ENCODE results near the gene C17orf107.
A peak's percentile ranks its signal among the peaks of the same experiment; 100 is the strongest.

The C17orf107 gene

DNA sequence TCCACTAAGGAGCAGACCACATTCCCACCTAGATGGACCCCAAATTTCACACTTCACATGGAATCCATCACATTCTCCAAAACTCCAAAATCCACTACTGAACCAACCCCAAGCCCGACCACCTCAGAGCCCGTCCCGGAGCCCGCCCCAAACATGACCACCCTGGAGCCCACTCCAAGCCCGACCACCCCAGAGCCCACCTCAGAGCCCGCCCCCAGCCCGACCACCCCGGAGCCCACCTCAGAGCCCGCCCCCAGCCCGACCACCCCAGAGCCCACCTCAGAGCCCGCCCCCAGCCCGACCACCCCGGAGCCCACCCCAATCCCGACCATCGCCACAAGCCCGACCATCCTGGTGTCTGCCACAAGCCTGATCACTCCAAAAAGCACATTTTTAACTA lies 34.3 kb downstream of the C17orf107 start:
- peaks cover 13% of the 10 kb centered on the region for H3K4me1 ChIP-seq (ENCODE audit: control insufficient read depth, insufficient read depth, low read length)
- peaks cover 5% of the 10 kb centered on the region for H3K36me3 ChIP-seq (ENCODE audit: control insufficient read depth, insufficient read depth, low read length)
- peak overlapping the region; percentile 45 for H3K9ac ChIP-seq (ENCODE audit: low read length)
- H3K4me3 ChIP-seq (ENCODE audit: low read length) = no peak overlapping the region
- H3K27me3 ChIP-seq (ENCODE audit: control insufficient read depth, insufficient read depth, low read length) = no peaks in the 10 kb centered on the region
- no peaks in the 10 kb centered on the region for H3K9me3 ChIP-seq (ENCODE audit: control insufficient read depth, low read length)

DNA sequence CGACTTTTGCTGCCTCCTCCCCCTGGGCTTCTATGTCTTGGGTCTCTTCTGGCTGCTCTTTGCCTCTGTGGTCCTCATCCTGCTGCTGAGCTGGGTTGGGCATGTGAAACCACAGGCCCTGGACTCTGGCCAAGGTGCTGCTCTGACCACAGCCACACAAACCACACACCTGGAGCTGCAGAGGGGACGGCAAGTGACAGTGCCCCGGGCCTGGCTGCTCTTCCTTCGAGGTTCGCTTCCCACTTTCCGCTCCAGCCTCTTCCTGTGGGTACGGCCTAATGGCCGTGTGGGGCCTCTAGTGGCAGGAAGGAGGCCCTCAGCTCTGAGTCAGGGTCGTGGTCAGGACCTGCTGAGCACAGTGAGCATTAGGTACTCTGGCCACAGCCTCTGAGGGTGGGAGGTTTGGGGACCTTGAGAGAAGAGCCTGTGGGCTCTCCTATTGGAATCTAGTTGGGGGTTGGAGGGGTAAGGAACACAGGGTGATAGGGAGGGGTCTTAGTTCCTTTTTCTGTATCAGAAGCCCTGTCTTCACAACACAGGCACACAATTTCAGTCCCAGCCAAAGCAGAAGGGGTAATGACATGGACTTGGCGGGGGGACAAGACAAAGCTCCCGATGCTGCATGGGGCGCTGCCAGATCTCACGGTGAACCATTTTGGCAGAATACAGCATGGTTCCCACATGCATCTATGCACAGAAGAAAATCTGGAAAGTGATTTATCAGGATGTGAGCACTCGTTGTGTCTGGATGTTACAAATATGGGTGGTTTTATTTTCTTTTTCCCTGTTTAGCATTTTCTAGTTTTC lies 35.0 kb downstream of the C17orf107 start:
- Histone ChIP-seq H3K4me3 (ENCODE audit: low read length) (no peak overlapping the region), H3K36me3 (ENCODE audit: control insufficient read depth, insufficient read depth, low read length) (peaks cover 5% of the 10 kb centered on the region), H3K4me1 (ENCODE audit: control insufficient read depth, insufficient read depth, low read length) (peaks cover 19% of the 10 kb centered on the region), H3K27me3 (ENCODE audit: control insufficient read depth, insufficient read depth, low read length) (no peaks in the 10 kb centered on the region), H3K9me3 (ENCODE audit: control insufficient read depth, low read length) (no peaks in the 10 kb centered on the region), H3K9ac (ENCODE audit: low read length) (peak overlapping the region; percentile 45)

GRCh38 chr17:4935650-4936049 lies 36.3 kb downstream of the C17orf107 start:
- Histone ChIP-seq H3K27me3 (ENCODE audit: control insufficient read depth, insufficient read depth, low read length) (no peaks in the 10 kb centered on the region), H3K4me1 (ENCODE audit: control insufficient read depth, insufficient read depth, low read length) (peaks cover 23% of the 10 kb centered on the region), H3K9me3 (ENCODE audit: control insufficient read depth, low read length) (no peaks in the 10 kb centered on the region), H3K9ac (ENCODE audit: low read length) (no peak overlapping the region), H3K36me3 (ENCODE audit: control insufficient read depth, insufficient read depth, low read length) (peaks cover 5% of the 10 kb centered on the region), H3K4me3 (ENCODE audit: low read length) (no peak overlapping the region)

- Histone ChIP-seq H3K9ac (ENCODE audit: low read length) (no peak overlapping the region), H3K4me3 (ENCODE audit: low read length) (no peak overlapping the region), H3K27me3 (ENCODE audit: control insufficient read depth, insufficient read depth, low read length) (no peaks in the 10 kb centered on the region), H3K36me3 (ENCODE audit: control insufficient read depth, insufficient read depth, low read length) (peaks cover 5% of the 10 kb centered on the region), H3K9me3 (ENCODE audit: control insufficient read depth, low read length) (no peaks in the 10 kb centered on the region), H3K4me1 (ENCODE audit: control insufficient read depth, insufficient read depth, low read length) (peaks cover 31% of the 10 kb centered on the region)
These were observed 37.1 kb downstream of the C17orf107 start for GRCh38 chr17:4936436-4936835.

DNA sequence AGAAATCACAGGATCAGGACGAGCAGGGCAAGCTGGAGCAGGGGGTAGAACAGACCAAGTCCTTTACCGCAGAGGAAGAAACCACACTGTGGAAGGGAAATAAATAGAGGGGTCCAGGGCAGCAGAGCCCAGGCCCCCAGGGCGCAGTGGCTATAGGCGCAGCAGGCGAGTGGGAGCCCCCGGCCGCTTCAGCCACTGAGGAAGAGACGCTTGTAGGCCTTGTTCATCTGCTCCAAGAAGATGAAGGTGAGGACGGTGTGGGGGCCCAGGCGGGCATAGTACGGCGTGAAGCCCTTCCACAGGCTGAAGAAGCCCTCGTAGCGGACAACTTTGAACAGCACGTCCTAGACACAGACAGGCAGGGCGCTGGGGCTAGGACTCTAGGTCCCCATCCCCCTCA lies 38.2 kb downstream of the C17orf107 start:
- no peaks in the 10 kb centered on the region for H3K9me3 ChIP-seq (ENCODE audit: control insufficient read depth, low read length)
- no peaks in the 10 kb centered on the region for H3K27me3 ChIP-seq (ENCODE audit: control insufficient read depth, insufficient read depth, low read length)
- peaks cover 34% of the 10 kb centered on the region for H3K4me1 ChIP-seq (ENCODE audit: control insufficient read depth, insufficient read depth, low read length)
- H3K36me3 ChIP-seq (ENCODE audit: control insufficient read depth, insufficient read depth, low read length) = peaks cover 5% of the 10 kb centered on the region
- H3K9ac ChIP-seq (ENCODE audit: low read length) = no peak overlapping the region
- H3K4me3 ChIP-seq (ENCODE audit: low read length) = no peak overlapping the region

DNA sequence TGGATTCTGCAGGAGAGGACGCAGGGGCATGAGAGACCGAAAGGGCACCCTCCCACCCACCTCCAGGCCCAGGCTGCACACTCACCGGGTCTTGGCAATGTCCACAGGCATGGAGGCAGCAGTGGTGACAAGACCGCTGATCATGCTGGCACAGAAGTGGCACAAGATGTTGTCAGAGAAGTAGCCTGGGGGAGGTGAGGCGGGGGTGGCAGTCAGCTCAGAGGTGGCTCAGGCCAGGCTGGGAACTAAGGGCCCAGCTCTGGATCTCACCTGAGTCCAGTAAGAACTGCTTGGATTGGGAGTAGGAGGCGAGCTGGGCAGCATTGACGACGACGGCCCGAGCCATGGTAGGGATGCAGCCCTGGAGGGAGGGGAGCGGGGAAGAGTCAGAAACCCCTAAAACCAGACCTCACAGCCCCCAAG lies 38.7 kb downstream of the C17orf107 start:
- Histone ChIP-seq H3K9ac (ENCODE audit: low read length) (peak overlapping the region; percentile 93), H3K4me1 (ENCODE audit: control insufficient read depth, insufficient read depth, low read length) (peaks cover 34% of the 10 kb centered on the region), H3K9me3 (ENCODE audit: control insufficient read depth, low read length) (no peaks in the 10 kb centered on the region), H3K36me3 (ENCODE audit: control insufficient read depth, insufficient read depth, low read length) (peaks cover 5% of the 10 kb centered on the region), H3K4me3 (ENCODE audit: low read length) (no peak overlapping the region), H3K27me3 (ENCODE audit: control insufficient read depth, insufficient read depth, low read length) (no peaks in the 10 kb centered on the region)

- Histone ChIP-seq H3K4me1 (ENCODE audit: control insufficient read depth, insufficient read depth, low read length) (peaks cover 33% of the 10 kb centered on the region), H3K9ac (ENCODE audit: low read length) (peak overlapping the region; percentile 93), H3K36me3 (ENCODE audit: control insufficient read depth, insufficient read depth, low read length) (peaks cover 5% of the 10 kb centered on the region), H3K4me3 (ENCODE audit: low read length) (peak overlapping the region; percentile 70), H3K27me3 (ENCODE audit: control insufficient read depth, insufficient read depth, low read length) (no peaks in the 10 kb centered on the region), H3K9me3 (ENCODE audit: control insufficient read depth, low read length) (no peaks in the 10 kb centered on the region)
These were observed 39.6 kb downstream of the C17orf107 start for GRCh38 chr17:4938688-4939545.

DNA sequence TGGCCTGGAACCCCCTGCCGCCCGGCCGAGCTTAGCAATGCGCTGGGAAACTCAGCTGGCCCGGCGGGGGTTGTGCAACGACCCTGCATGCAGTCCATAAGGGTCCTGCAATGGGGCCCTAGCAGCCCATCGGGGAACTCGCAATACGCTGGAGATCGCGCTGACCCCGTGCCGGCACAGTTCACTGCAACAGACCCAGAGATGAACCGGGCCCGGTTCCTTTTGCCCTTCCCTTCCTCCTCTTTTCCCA lies 40.1 kb downstream of the C17orf107 start:
- Histone ChIP-seq H3K4me1 (ENCODE audit: control insufficient read depth, insufficient read depth, low read length) (peaks cover 33% of the 10 kb centered on the region), H3K36me3 (ENCODE audit: control insufficient read depth, insufficient read depth, low read length) (peaks cover 5% of the 10 kb centered on the region)

DNA sequence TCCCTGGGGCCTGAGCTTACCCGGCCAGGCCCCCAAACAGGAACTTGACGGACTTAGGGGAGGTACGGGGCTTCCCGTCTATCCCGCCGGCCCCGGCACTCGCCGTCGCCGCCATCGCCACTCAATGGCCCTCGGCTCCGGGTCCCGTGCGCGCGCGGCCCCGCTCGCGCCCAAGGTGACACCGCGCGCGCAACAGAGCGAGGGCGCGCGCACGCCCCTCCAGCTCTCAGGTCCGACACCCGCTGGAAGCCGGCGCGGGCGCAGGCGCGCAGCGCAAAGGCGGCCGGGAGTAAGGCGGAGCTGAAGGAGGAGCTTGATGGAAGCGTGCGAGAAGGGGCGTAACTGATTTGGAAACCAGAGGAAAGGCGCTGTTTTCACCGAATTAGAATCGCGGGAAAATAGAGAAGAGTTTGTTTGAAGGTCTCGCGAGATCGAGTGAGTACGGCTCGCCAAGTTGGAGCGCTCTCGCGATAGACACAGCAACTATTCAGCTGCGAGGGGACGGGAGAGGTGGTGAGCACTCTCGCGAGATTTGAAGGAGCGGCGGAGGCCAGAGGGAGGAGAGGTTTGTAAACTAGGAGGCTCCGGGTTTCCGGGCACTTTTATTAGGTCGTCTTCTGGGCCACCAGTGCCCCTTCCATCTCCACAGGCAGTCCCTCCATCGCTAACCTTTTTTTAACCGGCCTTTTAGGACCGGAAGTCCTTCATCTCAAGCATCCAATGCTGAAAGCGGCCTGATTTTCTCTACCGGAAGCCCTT lies 40.6 kb downstream of the C17orf107 start, which contains the start of the genes RNF167 and SLC25A11:
Gene RNF167, plus strand, starts transcription at position 473 of the 759 bp plus-strand sequence. CDS start 642 bp downstream, outside the sequence.
Gene SLC25A11, minus strand, starts transcription at position 251 of the 759 bp plus-strand sequence. Its CDS starts 136 bp downstream, at position 115.
- H3K9me3 ChIP-seq (ENCODE audit: control insufficient read depth, low read length) = no peaks in the 10 kb centered on the region
- H3K36me3 ChIP-seq (ENCODE audit: control insufficient read depth, insufficient read depth, low read length) = peaks cover 9% of the 10 kb centered on the region
- H3K4me1 ChIP-seq (ENCODE audit: control insufficient read depth, insufficient read depth, low read length) = peaks cover 38% of the 10 kb centered on the region
- H3K9ac ChIP-seq (ENCODE audit: low read length) = peak within 1 kb of the TSS; percentile 93
- H3K4me3 ChIP-seq (ENCODE audit: low read length) = peak within 1 kb of the TSS; percentile 70
- no peaks in the 10 kb centered on the region for H3K27me3 ChIP-seq (ENCODE audit: control insufficient read depth, insufficient read depth, low read length)

More for the DNA sequence above, 40.1 kb downstream of the C17orf107 start:
- H3K4me3 ChIP-seq (ENCODE audit: low read length) = peak overlapping the region; percentile 70
- H3K27me3 ChIP-seq (ENCODE audit: control insufficient read depth, insufficient read depth, low read length) = no peaks in the 10 kb centered on the region
- H3K9me3 ChIP-seq (ENCODE audit: control insufficient read depth, low read length) = no peaks in the 10 kb centered on the region
- peak overlapping the region; percentile 93 for H3K9ac ChIP-seq (ENCODE audit: low read length)

DNA sequence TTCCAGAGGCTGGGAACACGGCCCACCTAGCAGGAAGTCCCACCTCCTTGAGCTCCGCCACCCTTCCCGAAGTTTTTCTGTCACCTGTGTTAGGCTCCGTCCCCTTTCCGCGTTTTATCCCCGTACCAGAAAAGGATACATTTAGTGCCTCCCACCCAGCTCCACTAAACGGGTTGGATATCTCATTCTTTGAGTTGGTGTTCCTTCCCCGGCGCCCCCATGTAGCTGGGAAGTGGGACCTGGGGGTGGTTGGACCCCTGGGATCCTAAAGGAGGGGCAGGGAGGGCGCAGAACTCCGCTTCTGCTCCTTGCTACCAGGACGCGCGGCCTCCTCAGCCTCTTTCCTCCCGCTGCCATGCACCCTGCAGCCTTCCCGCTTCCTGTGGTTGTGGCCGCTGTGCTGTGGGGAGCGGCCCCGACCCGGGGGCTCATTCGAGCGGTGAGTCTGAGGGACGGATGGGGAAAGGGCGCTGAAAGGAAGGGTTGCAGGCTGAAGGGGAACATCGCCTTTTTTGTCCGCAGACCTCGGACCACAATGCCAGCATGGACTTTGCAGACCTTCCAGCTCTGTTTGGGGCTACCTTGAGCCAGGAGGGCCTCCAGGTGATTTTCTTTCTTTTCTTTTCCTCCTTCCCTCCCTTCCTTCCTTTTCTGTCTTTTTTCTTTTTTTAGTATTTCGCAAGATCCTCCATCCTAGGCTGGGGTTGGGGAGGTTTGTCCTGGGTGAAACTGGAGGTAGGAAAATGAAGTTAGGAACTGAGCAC lies 41.4 kb downstream of the C17orf107 start:
- H3K27me3 ChIP-seq (ENCODE audit: control insufficient read depth, insufficient read depth, low read length) = no peaks in the 10 kb centered on the region
- H3K4me1 ChIP-seq (ENCODE audit: control insufficient read depth, insufficient read depth, low read length) = peaks cover 46% of the 10 kb centered on the region
- peaks cover 9% of the 10 kb centered on the region for H3K36me3 ChIP-seq (ENCODE audit: control insufficient read depth, insufficient read depth, low read length)
- no peaks in the 10 kb centered on the region for H3K9me3 ChIP-seq (ENCODE audit: control insufficient read depth, low read length)
- peak overlapping the region; percentile 93 for H3K9ac ChIP-seq (ENCODE audit: low read length)
- H3K4me3 ChIP-seq (ENCODE audit: low read length) = peak overlapping the region; percentile 70

DNA sequence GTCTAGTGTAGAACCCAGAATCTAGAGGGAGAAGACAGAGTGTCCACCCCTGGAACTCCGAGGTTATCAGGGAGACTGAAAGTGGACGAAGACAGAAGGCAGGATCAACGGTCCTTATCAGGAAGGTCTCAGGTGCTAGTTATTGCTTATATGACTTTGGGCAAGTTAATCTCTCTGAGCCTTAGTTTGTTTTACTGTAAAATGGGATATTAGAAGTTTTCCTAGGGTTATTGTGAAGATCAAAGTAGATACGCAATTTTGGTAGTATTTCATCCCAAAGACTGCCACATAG lies 41.9 kb downstream of the C17orf107 start:
- peaks cover 50% of the 10 kb centered on the region for H3K4me1 ChIP-seq (ENCODE audit: control insufficient read depth, insufficient read depth, low read length)

More for the DNA sequence above, 41.9 kb downstream of the C17orf107 start:
- H3K4me3 ChIP-seq (ENCODE audit: low read length) = peak overlapping the region; percentile 70
- peaks cover 9% of the 10 kb centered on the region for H3K36me3 ChIP-seq (ENCODE audit: control insufficient read depth, insufficient read depth, low read length)
- peak overlapping the region; percentile 93 for H3K9ac ChIP-seq (ENCODE audit: low read length)
- no peaks in the 10 kb centered on the region for H3K9me3 ChIP-seq (ENCODE audit: control insufficient read depth, low read length)
- no peaks in the 10 kb centered on the region for H3K27me3 ChIP-seq (ENCODE audit: control insufficient read depth, insufficient read depth, low read length)

Measured in mucosa of stomach (tissue), 1 donor.